GM12874 (cell line): Measurements from ENCODE around the gene URAD.

Experiments used
- TF ChIP-seq, protein P1 (sequence below): IDR thresholded peaks from 2 replicates; pipeline ENCODE4 v1.5.1; 2011; ENCODE audit warnings: low read depth, mild to moderate bottlenecking, control low read depth, low read length, moderate library complexity; ENCODE audit not compliant: insufficient read depth

URAD gene

DNA sequence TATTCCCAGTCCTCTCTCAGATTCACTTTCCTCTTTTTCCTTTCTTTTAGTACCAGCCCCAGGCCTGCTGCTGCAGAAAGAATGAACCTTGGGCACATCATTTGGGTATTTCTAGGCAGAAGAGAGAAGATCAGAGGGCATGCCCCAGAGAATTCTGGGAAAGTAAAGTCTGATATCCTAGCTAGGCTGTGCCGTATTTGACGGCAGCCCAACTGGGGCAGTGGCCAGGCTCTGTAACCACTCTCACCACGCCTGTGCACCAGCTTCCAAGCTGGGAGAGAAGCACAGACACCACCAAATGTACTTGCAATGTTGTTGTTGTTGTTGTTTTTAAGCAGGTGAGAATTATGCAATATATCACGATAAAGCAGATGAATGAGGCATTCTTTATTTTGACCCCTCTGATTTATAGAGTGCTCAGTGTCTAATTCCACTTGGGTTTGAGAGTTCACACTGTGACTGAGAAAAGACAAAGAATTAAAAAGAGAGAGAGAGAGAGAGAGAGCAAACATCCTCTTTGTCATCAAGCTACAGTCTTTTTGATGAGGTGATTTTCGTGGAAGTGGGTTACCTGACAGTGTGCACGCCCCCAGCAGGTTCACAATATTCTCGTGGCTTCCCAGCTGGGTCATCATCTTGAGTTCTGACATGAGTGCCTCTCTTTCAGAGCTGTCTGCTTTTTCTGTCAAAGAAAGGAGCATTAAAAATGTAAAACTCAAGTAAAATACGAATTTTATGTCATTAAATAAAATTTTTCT lies 39.3 kb upstream of the URAD start:
- TF ChIP-seq, protein P1, sequence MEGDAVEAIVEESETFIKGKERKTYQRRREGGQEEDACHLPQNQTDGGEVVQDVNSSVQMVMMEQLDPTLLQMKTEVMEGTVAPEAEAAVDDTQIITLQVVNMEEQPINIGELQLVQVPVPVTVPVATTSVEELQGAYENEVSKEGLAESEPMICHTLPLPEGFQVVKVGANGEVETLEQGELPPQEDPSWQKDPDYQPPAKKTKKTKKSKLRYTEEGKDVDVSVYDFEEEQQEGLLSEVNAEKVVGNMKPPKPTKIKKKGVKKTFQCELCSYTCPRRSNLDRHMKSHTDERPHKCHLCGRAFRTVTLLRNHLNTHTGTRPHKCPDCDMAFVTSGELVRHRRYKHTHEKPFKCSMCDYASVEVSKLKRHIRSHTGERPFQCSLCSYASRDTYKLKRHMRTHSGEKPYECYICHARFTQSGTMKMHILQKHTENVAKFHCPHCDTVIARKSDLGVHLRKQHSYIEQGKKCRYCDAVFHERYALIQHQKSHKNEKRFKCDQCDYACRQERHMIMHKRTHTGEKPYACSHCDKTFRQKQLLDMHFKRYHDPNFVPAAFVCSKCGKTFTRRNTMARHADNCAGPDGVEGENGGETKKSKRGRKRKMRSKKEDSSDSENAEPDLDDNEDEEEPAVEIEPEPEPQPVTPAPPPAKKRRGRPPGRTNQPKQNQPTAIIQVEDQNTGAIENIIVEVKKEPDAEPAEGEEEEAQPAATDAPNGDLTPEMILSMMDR = no peak

DNA sequence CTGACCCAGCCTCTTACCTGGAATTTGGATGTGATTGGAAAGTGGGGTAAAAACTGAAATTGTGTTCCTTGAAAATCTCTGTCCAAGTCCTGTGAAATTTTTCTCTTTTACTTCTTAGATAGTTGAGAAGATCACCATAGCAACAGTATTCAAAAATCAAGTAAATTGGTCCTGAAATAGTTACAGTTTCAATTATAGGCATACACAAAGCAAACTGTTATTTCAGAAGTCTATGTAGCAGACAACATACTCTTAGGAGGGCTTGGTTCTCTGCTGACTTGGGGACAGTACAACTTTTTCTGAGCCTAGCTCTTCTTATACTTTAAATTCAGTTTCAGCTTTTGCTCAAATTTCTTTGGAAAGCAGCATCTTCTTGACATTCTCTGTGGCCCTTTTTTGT lies 38.6 kb upstream of the URAD start:
- TF ChIP-seq, protein P1 = no peak

DNA sequence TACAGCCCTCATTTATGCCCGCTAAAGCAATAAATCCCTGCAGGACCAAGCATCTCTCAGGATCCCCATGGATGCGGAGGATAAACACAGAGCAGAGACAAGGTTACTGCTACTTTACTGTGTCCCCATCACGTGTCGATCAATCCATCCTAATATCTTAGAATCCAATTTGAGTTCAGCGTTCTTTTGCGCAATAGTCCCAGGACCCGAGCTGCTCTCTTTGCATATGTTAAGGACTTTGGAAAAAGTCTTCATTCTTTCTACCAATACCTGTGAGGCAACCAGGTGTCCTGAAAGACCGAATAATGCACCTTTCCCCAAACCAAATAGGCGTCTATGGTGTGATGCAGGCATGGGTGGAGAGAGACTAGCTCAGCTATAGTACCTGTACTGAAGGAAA lies 38.0 kb upstream of the URAD start:
- TF ChIP-seq, protein P1 = no peak

DNA sequence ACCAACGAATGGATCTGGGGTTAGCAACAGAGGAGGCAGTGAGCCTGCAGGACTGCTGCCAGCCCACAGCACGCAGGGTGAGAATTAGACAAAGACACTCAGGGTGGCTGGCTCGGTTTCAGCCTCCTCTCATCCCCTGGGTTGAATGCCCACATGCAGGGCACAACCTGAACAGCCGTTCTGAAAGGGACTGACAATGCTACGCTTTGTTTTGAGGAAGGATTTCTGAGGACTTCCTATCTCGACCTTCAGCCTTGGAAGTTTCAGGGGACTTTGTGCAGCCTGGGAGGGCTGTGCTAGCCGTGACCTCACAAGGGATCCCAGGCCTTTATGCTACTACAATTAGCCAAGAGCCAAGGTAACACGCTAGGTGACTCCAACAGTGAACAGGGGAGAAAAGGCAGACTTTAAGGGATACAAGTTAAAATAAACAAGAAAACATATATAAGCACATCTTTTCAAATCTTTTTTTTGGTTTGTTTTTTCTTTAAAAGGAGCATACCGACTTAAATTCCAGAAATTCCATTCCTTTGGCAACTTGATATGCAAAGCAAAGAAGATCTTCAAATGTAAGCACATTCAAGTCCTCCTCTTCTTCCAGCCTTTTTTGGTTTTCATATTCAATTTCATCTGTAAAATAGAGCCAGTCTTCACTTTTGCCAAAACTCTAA lies 34.5 kb upstream of the URAD start:
- TF ChIP-seq, protein P1 = no peak

DNA sequence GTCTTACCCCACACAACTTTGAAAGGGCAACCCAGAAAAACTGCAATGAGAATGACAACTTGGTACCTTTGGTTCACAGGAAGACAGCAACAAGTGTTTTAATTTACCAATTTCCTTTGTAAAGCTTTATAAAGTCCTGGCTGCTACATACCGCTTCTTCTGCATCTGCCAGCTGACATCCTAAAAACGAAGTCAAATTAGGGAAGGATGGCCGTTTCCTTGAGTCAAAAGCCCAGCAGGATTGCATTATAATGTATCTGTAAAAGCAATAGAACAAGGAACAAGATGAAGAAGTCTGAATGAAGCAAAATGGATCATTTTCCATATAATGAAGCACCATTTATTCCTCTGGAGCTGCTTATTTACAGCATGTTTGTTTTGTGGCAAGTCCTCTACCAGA lies 25.8 kb upstream of the URAD start:
- TF ChIP-seq, protein P1 = no peak

DNA sequence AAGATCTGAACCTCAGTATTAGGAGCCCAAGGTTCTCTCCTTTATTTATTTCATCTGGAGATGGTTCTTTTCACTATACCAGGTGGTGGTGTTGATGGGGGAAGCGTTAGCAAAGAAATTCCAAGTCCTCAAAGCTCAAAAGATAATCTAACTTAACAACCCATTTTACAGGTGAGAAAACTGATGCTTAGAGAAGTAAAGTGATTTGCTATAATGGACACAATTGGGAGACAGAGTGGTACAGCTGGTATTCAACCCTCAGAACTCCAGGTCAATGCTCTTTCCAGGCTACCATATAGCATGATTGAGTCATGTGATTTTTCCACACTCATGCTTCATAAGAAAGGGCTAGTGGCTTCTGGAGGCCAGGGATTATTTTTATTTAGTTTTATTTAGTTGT lies 25.0 kb upstream of the URAD start:
- TF ChIP-seq, protein P1 = no peak

DNA sequence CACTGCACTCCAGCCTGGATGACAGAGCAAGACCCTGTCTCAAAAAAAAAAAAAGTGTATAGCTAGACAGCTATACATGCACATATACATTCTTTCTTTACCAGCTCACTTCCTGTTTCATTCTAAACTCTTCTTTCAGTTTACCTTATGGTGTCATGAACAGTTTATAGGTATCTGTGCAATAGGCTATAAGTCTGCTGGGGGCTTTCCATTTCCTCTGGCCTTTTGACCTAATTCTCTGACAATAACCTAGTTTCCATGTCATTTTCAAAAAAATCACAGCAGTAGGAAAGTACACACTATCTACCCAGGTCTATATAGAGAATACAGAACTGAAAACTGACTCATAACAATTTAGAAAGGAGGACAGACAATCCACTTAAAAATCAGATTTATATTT lies 24.4 kb upstream of the URAD start:
- TF ChIP-seq, protein P1 = no peak
